Measurements from ENCODE around the gene PACRG. TPM values are rescaled to one million over a fixed set of nuclear protein-coding genes. Genes with fewer than 3 reads are reported as not detected.

The PACRG gene
- total and polyA plus RNA-seq, 10 of the 15 experiments (the other 5 are each of a cell fraction or from before 2014, with no cell fraction given), result not detected

DNA sequence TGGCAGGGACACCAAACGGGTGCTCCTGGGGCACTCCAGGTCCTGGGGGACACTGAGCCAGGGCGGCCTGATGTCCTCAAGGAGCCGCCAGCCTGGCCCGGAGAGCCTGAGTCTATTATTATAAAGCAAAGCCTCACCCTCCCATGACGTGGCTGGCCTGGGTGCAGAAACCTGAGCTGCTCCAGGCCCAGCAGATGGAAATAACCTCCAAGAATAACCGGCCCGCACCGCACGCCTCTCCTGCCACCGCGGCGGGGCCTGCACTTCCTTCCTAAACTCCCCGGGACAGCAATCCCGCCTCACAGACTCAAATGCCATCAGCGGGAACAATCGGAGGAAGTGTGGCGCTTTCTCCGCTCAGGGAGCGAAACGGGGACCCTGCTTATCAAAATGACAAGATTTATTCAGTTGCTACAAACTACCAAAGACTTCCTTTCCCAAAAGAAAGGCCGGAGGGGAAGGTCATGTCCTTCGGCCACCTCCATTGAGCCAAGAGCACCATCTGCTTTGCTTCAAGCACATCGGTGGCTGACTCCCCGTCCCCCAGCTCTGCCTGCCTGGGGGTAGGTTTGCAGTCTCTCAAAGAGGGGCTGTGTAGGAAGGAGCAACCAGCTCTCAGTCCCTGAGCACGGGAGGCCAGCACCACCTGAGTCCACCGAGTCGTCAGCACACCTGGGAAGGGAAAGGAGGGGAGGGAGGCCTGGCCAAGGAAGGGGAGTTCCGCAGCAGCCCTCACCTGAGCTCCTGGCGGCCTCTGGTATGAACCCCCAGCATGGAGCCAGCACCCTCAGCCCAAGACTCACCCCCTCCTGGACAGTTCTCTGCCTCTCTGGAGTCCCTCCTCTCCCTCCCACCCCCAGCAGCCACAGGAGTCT, 608.1 kb downstream of the PACRG start (continued):
- TF ChIP-seq EED (IDR thresholded peaks at IDR 0.05; ENCODE audit: low read depth) (no peak), SMAD1 (IDR thresholded peaks at IDR 0.05; ENCODE audit: low read depth, partially characterized antibody) (no peak)

- H3K9ac ChIP-seq (ENCODE audit: control insufficient read depth, insufficient read depth, low read length), result no peak overlapping the region
- DNase-seq (ENCODE audit: low read depth, low spot score), result no peak
- 34% methylated on average over 12 of the region's 12 CpGs for WGBS (ENCODE audit: insufficient coverage, insufficient replicate concordance, low lambda C conversion rate, missing lambda C conversion rate)
- TF ChIP-seq CREB1 (IDR thresholded peaks at IDR 0.05; ENCODE audit: low read depth) (no peak), PKNOX1 (IDR thresholded peaks at IDR 0.05) (no peak), SREBF2 (IDR thresholded peaks at IDR 0.05; ENCODE audit: low read length) (no peak), NFYA (IDR thresholded peaks at IDR 0.05; ENCODE audit: borderline replicate concordance, low read depth, low read length) (no peak), RUNX3 (IDR thresholded peaks at IDR 0.05; ENCODE audit: low read length) (no peak), ATF2 (IDR thresholded peaks at IDR 0.05; ENCODE audit: low read length) (no peak), SUZ12 (IDR thresholded peaks at IDR 0.05; ENCODE audit: unreplicated experiment) (no peak), POU2F2 (IDR thresholded peaks at IDR 0.05; ENCODE audit: borderline replicate concordance, low read depth, low read length) (no peak), ATF7 (IDR thresholded peaks at IDR 0.05; ENCODE audit: low read depth) (no peak), IRF3 (IDR thresholded peaks at IDR 0.05) (no peak), CTCF (IDR thresholded peaks at IDR 0.05 in 2 of 3, conservative IDR thresholded peaks at IDR 0.05 in 1 of 3; ENCODE audit: control insufficient read depth in 2 of 3, extremely low read depth in 1 of 3, insufficient read depth in 1 of 3, low read depth in 3 of 3, low read length in 3 of 3) (no peak), BHLHE40 (IDR thresholded peaks at IDR 0.05; ENCODE audit: borderline replicate concordance in 1 of 2, low read depth in 2 of 2, low read length in 1 of 2) (no peak), YBX1 (IDR thresholded peaks at IDR 0.05) (no peak)
- TF ChIP-seq, protein P1, sequence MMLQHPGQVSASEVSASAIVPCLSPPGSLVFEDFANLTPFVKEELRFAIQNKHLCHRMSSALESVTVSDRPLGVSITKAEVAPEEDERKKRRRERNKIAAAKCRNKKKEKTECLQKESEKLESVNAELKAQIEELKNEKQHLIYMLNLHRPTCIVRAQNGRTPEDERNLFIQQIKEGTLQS (IDR thresholded peaks at IDR 0.05; ENCODE audit: borderline replicate concordance, extremely low read depth, low read depth, low read length), result no peak
- SMC1A ChIA-PET (ENCODE audit: uncharacterized antibody, unreplicated experiment), result no interaction called here
- H3K4me3 ChIP-seq, result no peak overlapping the region
- H2AFZ ChIP-seq (ENCODE audit: control insufficient read depth, low read depth, low read length), result no peak overlapping the region
- no peaks in the 10 kb centered on the region for H3K9me3 ChIP-seq (replicated peaks; ENCODE audit: control insufficient read depth, insufficient read depth, low read length)
- in situ Hi-C loops (cut with MboI), result no loop called here
- no peak overlapping the region for H3K4me2 ChIP-seq (ENCODE audit: control insufficient read depth, insufficient read depth)
- ATAC-seq, result no peak
- H3K4me1 ChIP-seq (ENCODE audit: control insufficient read depth, insufficient read depth, low read length), result no peaks in the 10 kb centered on the region
- POLR2A ChIA-PET, result no interaction called here
- BruUV-seq (replicated peaks), result no TSS peak
- H3K27ac ChIP-seq (ENCODE audit: control insufficient read depth, insufficient read depth), result no peak overlapping the region
- no peaks in the 10 kb centered on the region; a peak in 1 of 4 replicates for H3K27me3 ChIP-seq (replicated peaks in 1 of 2; ENCODE audit: control insufficient read depth in 2 of 2, insufficient read depth in 2 of 2, low read length in 1 of 2)
- H4K20me1 ChIP-seq (ENCODE audit: control insufficient read depth, insufficient read depth), result no peaks in the 10 kb centered on the region
- H3K79me2 ChIP-seq (ENCODE audit: control insufficient read depth, insufficient read depth, low read length), result no peaks in the 10 kb centered on the region
- no peaks in the 10 kb centered on the region for H3K36me3 ChIP-seq (ENCODE audit: control insufficient read depth in 2 of 2, insufficient read depth in 2 of 2, low read length in 1 of 2)
- CTCF ChIA-PET, result no interaction called here
- intact Hi-C loops (cut with micrococcal nuclease; ENCODE audit: unreplicated experiment), result no loop called here
- RAD21 ChIA-PET (ENCODE audit: unreplicated experiment), result no interaction called here
- no peak for FAIRE-seq
These were observed 609.2 kb downstream of the PACRG start for GRCh38 chr6:163336961-163337360.
